ENCODE results near the gene GINS3. TPM values are rescaled to one million over a fixed set of nuclear protein-coding genes. Genes with fewer than 3 reads are reported as not detected.

The GINS3 gene
- total and polyA plus RNA-seq, 2 experiments from 2014 or later = 8.8 to 17.8 TPM

DNA sequence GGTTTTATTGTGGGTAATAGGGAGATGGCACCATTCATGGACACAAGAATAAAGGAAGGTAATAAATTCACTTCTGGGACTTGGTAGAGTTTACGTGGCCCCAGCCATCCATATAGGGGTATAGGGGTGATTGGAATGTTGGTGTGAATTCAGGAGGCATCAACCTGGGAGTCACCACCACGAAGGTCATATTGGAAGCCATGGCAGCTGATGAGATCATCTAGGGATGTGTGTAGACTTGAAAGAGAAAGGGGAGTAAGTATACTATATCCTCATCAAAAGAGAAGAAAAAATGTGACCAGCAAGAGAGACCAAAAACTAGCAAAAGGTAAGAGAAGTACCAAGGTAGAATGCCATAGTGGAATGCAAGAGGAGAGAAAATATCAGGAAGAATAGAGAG lies 26.6 kb upstream of the GINS3 start (continued):
- TF ChIP-seq, protein P1, sequence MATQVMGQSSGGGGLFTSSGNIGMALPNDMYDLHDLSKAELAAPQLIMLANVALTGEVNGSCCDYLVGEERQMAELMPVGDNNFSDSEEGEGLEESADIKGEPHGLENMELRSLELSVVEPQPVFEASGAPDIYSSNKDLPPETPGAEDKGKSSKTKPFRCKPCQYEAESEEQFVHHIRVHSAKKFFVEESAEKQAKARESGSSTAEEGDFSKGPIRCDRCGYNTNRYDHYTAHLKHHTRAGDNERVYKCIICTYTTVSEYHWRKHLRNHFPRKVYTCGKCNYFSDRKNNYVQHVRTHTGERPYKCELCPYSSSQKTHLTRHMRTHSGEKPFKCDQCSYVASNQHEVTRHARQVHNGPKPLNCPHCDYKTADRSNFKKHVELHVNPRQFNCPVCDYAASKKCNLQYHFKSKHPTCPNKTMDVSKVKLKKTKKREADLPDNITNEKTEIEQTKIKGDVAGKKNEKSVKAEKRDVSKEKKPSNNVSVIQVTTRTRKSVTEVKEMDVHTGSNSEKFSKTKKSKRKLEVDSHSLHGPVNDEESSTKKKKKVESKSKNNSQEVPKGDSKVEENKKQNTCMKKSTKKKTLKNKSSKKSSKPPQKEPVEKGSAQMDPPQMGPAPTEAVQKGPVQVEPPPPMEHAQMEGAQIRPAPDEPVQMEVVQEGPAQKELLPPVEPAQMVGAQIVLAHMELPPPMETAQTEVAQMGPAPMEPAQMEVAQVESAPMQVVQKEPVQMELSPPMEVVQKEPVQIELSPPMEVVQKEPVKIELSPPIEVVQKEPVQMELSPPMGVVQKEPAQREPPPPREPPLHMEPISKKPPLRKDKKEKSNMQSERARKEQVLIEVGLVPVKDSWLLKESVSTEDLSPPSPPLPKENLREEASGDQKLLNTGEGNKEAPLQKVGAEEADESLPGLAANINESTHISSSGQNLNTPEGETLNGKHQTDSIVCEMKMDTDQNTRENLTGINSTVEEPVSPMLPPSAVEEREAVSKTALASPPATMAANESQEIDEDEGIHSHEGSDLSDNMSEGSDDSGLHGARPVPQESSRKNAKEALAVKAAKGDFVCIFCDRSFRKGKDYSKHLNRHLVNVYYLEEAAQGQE (IDR thresholded peaks at IDR 0.05; ENCODE audit: unreplicated experiment) = no peak
- TF ChIP-seq ZNF331 (CRISPR knock-in tag; IDR thresholded peaks at IDR 0.05; ENCODE audit: low read depth) = no peak

DNA sequence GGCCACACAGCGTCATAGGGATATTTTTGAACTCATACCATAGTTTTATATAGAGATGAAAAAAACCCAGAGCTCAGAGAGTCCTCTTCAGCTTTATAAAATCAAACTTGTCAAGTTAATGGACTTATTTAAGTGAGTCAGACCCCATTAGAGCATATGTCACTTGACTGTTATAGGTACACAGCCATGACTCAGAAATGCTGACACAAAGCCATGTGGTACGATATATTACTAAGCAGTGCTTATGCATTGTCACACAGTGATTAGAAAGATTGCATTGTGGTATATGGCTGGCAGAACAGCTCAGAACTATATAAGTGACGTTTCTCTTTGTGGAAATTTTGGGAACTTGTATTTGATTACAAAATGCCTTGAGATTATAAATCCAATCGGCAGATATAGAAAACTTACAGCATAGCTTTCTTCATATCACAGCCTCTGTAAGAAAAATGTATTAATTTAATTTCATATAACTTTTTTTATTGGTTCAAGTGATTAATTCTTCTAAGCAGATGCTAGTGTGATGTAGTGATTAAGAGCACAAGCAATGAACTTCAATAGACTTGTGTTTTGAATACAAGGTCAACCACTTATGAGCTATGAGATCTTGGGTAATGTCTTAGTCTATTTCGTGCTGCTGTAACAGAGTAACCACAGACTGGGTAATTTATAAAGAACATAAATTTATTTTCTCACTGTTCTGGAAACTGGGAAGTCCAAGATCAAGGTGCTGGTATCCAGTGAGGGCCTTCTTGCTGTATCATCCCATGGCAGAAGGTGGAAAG lies 25.8 kb upstream of the GINS3 start:
- ATAC-seq = no peak
- H3K27ac ChIP-seq (ENCODE audit: low read depth) = no peak overlapping the region
- no peaks in the 10 kb centered on the region for H3K9me2 ChIP-seq (ENCODE audit: insufficient read depth)
- H3K79me2 ChIP-seq (replicated peaks; ENCODE audit: insufficient read depth) = no peaks in the 10 kb centered on the region
- no peak overlapping the region for H3K4me3 ChIP-seq
- Mint-ChIP-seq H3K4me1 (no peaks in the 10 kb centered on the region), H3K27ac (no peak overlapping the region), H3K27me3 (ENCODE audit: insufficient read depth, low read depth, poor library complexity) (peaks cover 8% of the 10 kb centered on the region), H3K4me3 (no peak overlapping the region), H3K9me3 (no peaks in the 10 kb centered on the region), H3K36me3 (ENCODE audit: low read depth) (no peaks in the 10 kb centered on the region)
- no peaks in the 10 kb centered on the region for H3K4me1 ChIP-seq (ENCODE audit: insufficient read depth)
- H4K20me1 ChIP-seq (replicated peaks; ENCODE audit: insufficient read depth) = no peaks in the 10 kb centered on the region
- H2AFZ ChIP-seq = no peak overlapping the region
- no peaks in the 10 kb centered on the region for H3K27me3 ChIP-seq (ENCODE audit: insufficient read depth)
- H3K4me2 ChIP-seq = no peak overlapping the region
- H3K36me3 ChIP-seq (ENCODE audit: insufficient read depth) = no peaks in the 10 kb centered on the region
- H3F3A ChIP-seq (replicated peaks; ENCODE audit: low read depth) = no peaks in the 10 kb centered on the region
- no peak for TF ChIP-seq JUNB (IDR thresholded peaks at IDR 0.05; ENCODE audit: unreplicated experiment)
- TF ChIP-seq, protein P2, sequence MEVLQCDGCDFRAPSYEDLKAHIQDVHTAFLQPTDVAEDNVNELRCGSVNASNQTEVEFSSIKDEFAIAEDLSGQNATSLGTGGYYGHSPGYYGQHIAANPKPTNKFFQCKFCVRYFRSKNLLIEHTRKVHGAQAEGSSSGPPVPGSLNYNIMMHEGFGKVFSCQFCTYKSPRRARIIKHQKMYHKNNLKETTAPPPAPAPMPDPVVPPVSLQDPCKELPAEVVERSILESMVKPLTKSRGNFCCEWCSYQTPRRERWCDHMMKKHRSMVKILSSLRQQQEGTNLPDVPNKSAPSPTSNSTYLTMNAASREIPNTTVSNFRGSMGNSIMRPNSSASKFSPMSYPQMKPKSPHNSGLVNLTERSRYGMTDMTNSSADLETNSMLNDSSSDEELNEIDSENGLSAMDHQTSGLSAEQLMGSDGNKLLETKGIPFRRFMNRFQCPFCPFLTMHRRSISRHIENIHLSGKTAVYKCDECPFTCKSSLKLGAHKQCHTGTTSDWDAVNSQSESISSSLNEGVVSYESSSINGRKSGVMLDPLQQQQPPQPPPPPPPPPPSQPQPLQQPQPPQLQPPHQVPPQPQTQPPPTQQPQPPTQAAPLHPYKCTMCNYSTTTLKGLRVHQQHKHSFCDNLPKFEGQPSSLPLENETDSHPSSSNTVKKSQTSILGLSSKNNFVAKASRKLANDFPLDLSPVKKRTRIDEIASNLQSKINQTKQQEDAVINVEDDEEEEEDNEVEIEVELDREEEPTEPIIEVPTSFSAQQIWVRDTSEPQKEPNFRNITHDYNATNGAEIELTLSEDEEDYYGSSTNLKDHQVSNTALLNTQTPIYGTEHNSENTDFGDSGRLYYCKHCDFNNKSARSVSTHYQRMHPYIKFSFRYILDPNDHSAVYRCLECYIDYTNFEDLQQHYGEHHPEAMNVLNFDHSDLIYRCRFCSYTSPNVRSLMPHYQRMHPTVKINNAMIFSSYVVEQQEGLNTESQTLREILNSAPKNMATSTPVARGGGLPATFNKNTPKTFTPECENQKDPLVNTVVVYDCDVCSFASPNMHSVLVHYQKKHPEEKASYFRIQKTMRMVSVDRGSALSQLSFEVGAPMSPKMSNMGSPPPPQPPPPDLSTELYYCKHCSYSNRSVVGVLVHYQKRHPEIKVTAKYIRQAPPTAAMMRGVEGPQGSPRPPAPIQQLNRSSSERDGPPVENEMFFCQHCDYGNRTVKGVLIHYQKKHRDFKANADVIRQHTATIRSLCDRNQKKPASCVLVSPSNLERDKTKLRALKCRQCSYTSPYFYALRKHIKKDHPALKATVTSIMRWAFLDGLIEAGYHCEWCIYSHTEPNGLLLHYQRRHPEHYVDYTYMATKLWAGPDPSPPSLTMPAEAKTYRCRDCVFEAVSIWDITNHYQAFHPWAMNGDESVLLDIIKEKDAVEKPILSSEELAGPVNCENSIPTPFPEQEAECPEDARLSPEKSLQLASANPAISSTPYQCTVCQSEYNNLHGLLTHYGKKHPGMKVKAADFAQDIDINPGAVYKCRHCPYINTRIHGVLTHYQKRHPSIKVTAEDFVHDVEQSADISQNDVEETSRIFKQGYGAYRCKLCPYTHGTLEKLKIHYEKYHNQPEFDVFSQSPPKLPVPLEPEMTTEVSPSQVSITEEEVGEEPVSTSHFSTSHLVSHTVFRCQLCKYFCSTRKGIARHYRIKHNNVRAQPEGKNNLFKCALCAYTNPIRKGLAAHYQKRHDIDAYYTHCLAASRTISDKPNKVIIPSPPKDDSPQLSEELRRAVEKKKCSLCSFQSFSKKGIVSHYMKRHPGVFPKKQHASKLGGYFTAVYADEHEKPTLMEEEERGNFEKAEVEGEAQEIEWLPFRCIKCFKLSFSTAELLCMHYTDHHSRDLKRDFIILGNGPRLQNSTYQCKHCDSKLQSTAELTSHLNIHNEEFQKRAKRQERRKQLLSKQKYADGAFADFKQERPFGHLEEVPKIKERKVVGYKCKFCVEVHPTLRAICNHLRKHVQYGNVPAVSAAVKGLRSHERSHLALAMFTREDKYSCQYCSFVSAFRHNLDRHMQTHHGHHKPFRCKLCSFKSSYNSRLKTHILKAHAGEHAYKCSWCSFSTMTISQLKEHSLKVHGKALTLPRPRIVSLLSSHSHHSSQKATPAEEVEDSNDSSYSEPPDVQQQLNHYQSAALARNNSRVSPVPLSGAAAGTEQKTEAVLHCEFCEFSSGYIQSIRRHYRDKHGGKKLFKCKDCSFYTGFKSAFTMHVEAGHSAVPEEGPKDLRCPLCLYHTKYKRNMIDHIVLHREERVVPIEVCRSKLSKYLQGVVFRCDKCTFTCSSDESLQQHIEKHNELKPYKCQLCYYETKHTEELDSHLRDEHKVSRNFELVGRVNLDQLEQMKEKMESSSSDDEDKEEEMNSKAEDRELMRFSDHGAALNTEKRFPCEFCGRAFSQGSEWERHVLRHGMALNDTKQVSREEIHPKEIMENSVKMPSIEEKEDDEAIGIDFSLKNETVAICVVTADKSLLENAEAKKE (CRISPR knock-in tag; IDR thresholded peaks at IDR 0.05) = no peak
- TF ChIP-seq, protein P3, sequence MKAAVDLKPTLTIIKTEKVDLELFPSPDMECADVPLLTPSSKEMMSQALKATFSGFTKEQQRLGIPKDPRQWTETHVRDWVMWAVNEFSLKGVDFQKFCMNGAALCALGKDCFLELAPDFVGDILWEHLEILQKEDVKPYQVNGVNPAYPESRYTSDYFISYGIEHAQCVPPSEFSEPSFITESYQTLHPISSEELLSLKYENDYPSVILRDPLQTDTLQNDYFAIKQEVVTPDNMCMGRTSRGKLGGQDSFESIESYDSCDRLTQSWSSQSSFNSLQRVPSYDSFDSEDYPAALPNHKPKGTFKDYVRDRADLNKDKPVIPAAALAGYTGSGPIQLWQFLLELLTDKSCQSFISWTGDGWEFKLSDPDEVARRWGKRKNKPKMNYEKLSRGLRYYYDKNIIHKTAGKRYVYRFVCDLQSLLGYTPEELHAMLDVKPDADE (IDR thresholded peaks at IDR 0.05) = no peak
- no peak for TF ChIP-seq CTCF (conservative IDR thresholded peaks at IDR 0.05; ENCODE audit: low read depth in 2 of 2)
- TF ChIP-seq STAT1 (IDR thresholded peaks at IDR 0.05; ENCODE audit: unreplicated experiment) = no peak
- TF ChIP-seq ZNF331 (CRISPR knock-in tag; IDR thresholded peaks at IDR 0.05; ENCODE audit: low read depth) = no peak
- no peak for TF ChIP-seq EZH2 (IDR thresholded peaks at IDR 0.05; ENCODE audit: low read depth, unreplicated experiment)
- no peak for TF ChIP-seq CREB1 (CRISPR knock-in tag; IDR thresholded peaks at IDR 0.05; ENCODE audit: low read depth)
- no peak for TF ChIP-seq NANOG (IDR thresholded peaks at IDR 0.05; ENCODE audit: borderline replicate concordance)
- DNase-seq (ENCODE audit: low spot score) = no peak

All from GM23338 (cell line).